HEK293T (cell line): ENCODE data around the gene TMTC1.

ENCODE experiments used
- L3MBTL2 ChIP-seq: fragments of 450-650 bp; conservative IDR thresholded peaks from 2 replicates; pipeline ENCODE4 v1.6.1; 2016; ENCODE audit warnings: mild to moderate bottlenecking
- SUZ12 ChIP-seq: fragments of 450-650 bp; IDR thresholded peaks from 2 replicates; pipeline ENCODE4 v1.6.1; 2016; ENCODE audit warnings: mild to moderate bottlenecking
- TF ChIP-seq, protein P1 (sequence below): fragments of 450-650 bp; IDR thresholded peaks from 2 replicates; pipeline ENCODE4 v1.6.1; 2016

DNA sequence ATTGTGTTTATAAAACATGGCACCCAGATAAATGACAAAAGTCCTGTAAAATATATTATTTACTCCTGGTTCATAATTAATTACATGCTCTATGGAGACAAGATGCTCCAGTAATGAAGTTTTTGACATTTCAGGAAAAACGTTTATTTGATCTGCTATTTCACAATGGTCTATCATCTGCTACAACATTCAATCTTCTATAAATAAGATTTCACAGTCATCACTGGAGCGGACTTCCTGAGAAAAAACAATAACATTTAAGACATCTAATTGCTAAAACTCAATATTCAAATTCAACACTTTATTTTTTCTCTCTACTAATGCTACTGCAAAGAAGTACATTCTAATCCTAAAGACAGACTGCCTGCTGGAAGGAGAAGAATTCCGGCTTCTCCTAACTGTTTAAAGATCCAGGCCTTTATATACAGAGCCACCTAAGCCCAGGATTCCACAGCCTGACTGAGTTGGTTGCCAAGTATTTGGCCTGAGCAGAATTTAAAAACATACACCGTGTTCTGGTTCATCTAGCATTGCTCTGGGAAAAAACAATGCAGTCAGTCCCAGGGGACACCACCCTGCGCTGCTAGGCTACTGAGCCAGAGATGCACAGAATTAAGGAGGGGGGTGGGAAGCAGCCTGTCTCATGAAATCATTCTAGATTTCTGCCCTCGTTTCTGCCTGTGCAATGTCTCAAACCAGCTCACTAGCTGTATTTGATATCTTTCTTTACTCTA lies 58.0 kb downstream of the TMTC1 start:
- TF ChIP-seq SUZ12, result no peak
- TF ChIP-seq, protein P1, sequence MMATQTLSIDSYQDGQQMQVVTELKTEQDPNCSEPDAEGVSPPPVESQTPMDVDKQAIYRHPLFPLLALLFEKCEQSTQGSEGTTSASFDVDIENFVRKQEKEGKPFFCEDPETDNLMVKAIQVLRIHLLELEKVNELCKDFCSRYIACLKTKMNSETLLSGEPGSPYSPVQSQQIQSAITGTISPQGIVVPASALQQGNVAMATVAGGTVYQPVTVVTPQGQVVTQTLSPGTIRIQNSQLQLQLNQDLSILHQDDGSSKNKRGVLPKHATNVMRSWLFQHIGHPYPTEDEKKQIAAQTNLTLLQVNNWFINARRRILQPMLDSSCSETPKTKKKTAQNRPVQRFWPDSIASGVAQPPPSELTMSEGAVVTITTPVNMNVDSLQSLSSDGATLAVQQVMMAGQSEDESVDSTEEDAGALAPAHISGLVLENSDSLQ, result no peak
- no peak for TF ChIP-seq L3MBTL2
